HepG2 (cell line): ENCODE results near the gene MVP. TPM values are rescaled to one million over a fixed set of nuclear protein-coding genes. Genes with fewer than 3 reads are reported as not detected.
A peak's percentile ranks its signal among the peaks of the same experiment; 100 is the strongest.

Experiments used
- ATAC-seq: fragments of 200-7000 bp; cut with Tn5 transposase; 3 replicates; pipeline ENCODE4 v1.9.1; 2020; ENCODE audit warnings: mild to moderate bottlenecking, moderate library complexity
- BruUV-seq: library from RNA; stranded (reverse); fragments of 400-500 nt; replicated peaks from 2 replicates; lab custom pipeline; 2021; lab: Mats Ljungman, UMichigan
- CTCF ChIA-PET: fragments of 300-600 bp; formaldehyde crosslinking; extraction: SDS; loops from one replicate; lab custom pipeline; 2021; ENCODE audit warnings: low total read pairs, inconsistent platforms, low intra/inter-chr PET ratio; lab: Yijun Ruan, JAX
- POLR2A ChIA-PET: fragments of 350-600 bp; sonication (Branson Sonifier 250); formaldehyde crosslinking; loops from one replicate; lab custom pipeline; 2020; ENCODE audit warnings: antibody characterized with exemption, inconsistent platforms; lab: Yijun Ruan, JAX
- DNase-seq: peaks from one replicate; pipeline ENCODE4 v3.0.0-alpha.2; 2015; ENCODE audit warnings: low spot score
- FAIRE-seq: peaks from 3 replicates; lab custom pipeline; 2011; peaks lifted over from hg19 to GRCh38; lab: Jason Lieb, UNC
- H2AFZ ChIP-seq: one replicate; pipeline ENCODE4 v1.6.1; 2011; ENCODE audit warnings: low read length, inconsistent platforms
- H3K27ac ChIP-seq: fragments of 300-600 bp; 3 replicates; pipeline ENCODE4 v1.8.0; 2011; ENCODE audit warnings: mixed run types, mild to moderate bottlenecking, mixed read lengths, low read length, inconsistent platforms; ENCODE audit not compliant: insufficient read depth; ENCODE audit errors: extremely low read length
- H3K27me3 ChIP-seq, 2 experiments: fragments of 200-600 bp in 1 of 2; 2 replicates in 1 of 2; 3 replicates in 1 of 2; pipeline versions ENCODE4 v1.6.0 to v1.8.0; 2011; ENCODE audit warnings: low read length in 2 of 2, mild to moderate bottlenecking in 2 of 2, moderate library complexity in 2 of 2, inconsistent platforms in 1 of 2; ENCODE audit not compliant: insufficient read depth in 2 of 2, control insufficient read depth in 1 of 2
- H3K36me3 ChIP-seq, 2 experiments: fragments of 200-600 bp in 1 of 2; replicated peaks in 1 of 2; 2 replicates in 1 of 2; 3 replicates in 1 of 2; pipeline versions ENCODE4 v1.5.1 to v1.8.0; 2011; ENCODE audit warnings: low read length in 2 of 2, inconsistent platforms in 1 of 2; ENCODE audit not compliant: insufficient read depth in 2 of 2, control insufficient read depth in 1 of 2
- H3K4me1 ChIP-seq: 2 replicates; pipeline ENCODE4 v1.5.1; 2012; ENCODE audit warnings: low read length, inconsistent platforms; ENCODE audit not compliant: insufficient read depth
- H3K4me2 ChIP-seq: 2 replicates; pipeline ENCODE4 v1.6.0; 2011; ENCODE audit warnings: low read depth, low read length, inconsistent platforms
- H3K4me3 ChIP-seq, 3 experiments: fragments of 200-600 bp in 1 of 3; sonication (generic), shearing (Covaris generic) in 1 of 3; replicated peaks in 1 of 3; 2 replicates each; pipeline ENCODE4 v1.5.1; 2011 to 2016; ENCODE audit warnings: low read length in 3 of 3, inconsistent platforms in 2 of 3, low read depth in 2 of 3, mild to moderate bottlenecking in 2 of 3, control low read depth in 1 of 3, mixed read lengths in 1 of 3; ENCODE audit not compliant: insufficient read depth in 1 of 3
- H3K79me2 ChIP-seq: one replicate; pipeline ENCODE4 v1.6.1; 2011; ENCODE audit warnings: low read length, inconsistent platforms; ENCODE audit not compliant: insufficient read depth
- H3K9ac ChIP-seq: 2 replicates; pipeline ENCODE4 v1.6.0; 2011; ENCODE audit warnings: mild to moderate bottlenecking, low read depth, low read length, inconsistent platforms; ENCODE audit not compliant: insufficient read depth
- H3K9me3 ChIP-seq: 2 replicates; pipeline ENCODE4 v1.5.1; 2012; ENCODE audit warnings: mild to moderate bottlenecking, low read length
- H4K20me1 ChIP-seq: 2 replicates; pipeline ENCODE4 v1.6.0; 2011; ENCODE audit warnings: inconsistent platforms, mild to moderate bottlenecking, low read length, moderate library complexity; ENCODE audit not compliant: insufficient read depth
- BRD4 ChIP-seq: sonication (generic); formaldehyde crosslinking; IDR thresholded peaks from 2 replicates; pipeline ENCODE4 v1.4.0; 2020; ENCODE audit warnings: missing genetic modification reagents
- FOSL2 ChIP-seq: sonication (generic); formaldehyde crosslinking; IDR thresholded peaks from 2 replicates; pipeline ENCODE4 v1.4.0; 2020; ENCODE audit warnings: missing genetic modification reagents
- HOXA3 ChIP-seq: sonication (generic); formaldehyde crosslinking; IDR thresholded peaks from 2 replicates; pipeline ENCODE4 v1.5.0; 2020; ENCODE audit warnings: missing genetic modification reagents
- KDM2A ChIP-seq: sonication (generic); formaldehyde crosslinking; IDR thresholded peaks from 2 replicates; pipeline ENCODE4 v1.4.0; 2020; ENCODE audit warnings: low read depth, missing genetic modification reagents, borderline replicate concordance
- MTA3 ChIP-seq: sonication (generic); formaldehyde crosslinking; IDR thresholded peaks from 2 replicates; pipeline ENCODE4 v1.4.0; 2020; ENCODE audit warnings: missing genetic modification reagents
- NFE2 ChIP-seq: sonication (generic); formaldehyde crosslinking; IDR thresholded peaks from 2 replicates; pipeline ENCODE4 v1.4.0; 2020; ENCODE audit warnings: missing genetic modification reagents
- SRSF1 ChIP-seq: fragments of 200-400 bp; formaldehyde crosslinking; optimal IDR thresholded peaks from 2 replicates; pipeline ENCODE3; 2017; ENCODE audit warnings: mild to moderate bottlenecking, low read depth, low read length, moderate library complexity
- SRSF4 ChIP-seq: fragments of 200-400 bp; formaldehyde crosslinking; IDR thresholded peaks from one replicate; pipeline ENCODE4 v1.6.1; 2018; ENCODE audit warnings: mild to moderate bottlenecking, low read depth, low read length, moderate library complexity; ENCODE audit not compliant: poor library complexity, severe bottlenecking
- ZFP36 ChIP-seq: fragments of 150-350 bp; IDR thresholded peaks from 2 replicates; pipeline ENCODE4 v1.6.1; 2018; ENCODE audit warnings: borderline replicate concordance, low read length, low read depth; ENCODE audit not compliant: partially characterized antibody
- ZNF331 ChIP-seq: sonication (generic); formaldehyde crosslinking; IDR thresholded peaks from 2 replicates; pipeline ENCODE4 v1.4.0; 2020; ENCODE audit warnings: missing genetic modification reagents
- WGBS: methylation state at CpG from one replicate; pipeline ENCODE4 v1.1.6; 2017; ENCODE audit warnings: low lambda C conversion rate; 5-methylcytosine and 5-hydroxymethylcytosine counted together
- in situ Hi-C: cut with HindIII; loops from 2 replicates; pipeline ENCODE4 v1.10.0; 2017; ENCODE audit warnings: low pct_unique_long_range_greater_than_20kb; ENCODE audit not compliant: extremely low pct_ligation_motif_present
- intact Hi-C: fragments of 100-400 bp; cut with micrococcal nuclease; formaldehyde crosslinking; loops from one replicate; pipeline ENCODE4 v1.10.0; 2022; ENCODE audit not compliant: unreplicated experiment
- polyA plus RNA-seq, 8 experiments: library from polyadenylated mRNA; depleted of rRNA in 3 of 8; stranded (reverse) in 7 of 8; unstranded in 1 of 8; fragments of >200 nt; fragmentation: Illumina TruSeq in 4 of 8; extraction: Trizol in 4 of 8; gene quantifications; 2 replicates each; pipeline versions ENCODE4 v1.2.1 to v1.2.3, GENCODE V29; 2011 to 2016; ENCODE audit warnings: low read depth in 4 of 8, missing spikeins in 1 of 8, mixed read lengths in 1 of 8; ENCODE audit not compliant: insufficient read depth in 1 of 8
- total RNA-seq, 5 experiments: library from RNA; depleted of rRNA; stranded (reverse); fragments of >200 nt; fragmentation: Illumina TruSeq; extraction: Trizol; gene quantifications; 2 replicates each; pipeline ENCODE4 v1.2.3, GENCODE V29; 2016; ENCODE audit warnings: low read depth in 1 of 5
- TF ChIP-seq, protein P1 (sequence below): sonication (generic); formaldehyde crosslinking; IDR thresholded peaks from 2 replicates; pipeline ENCODE4 v1.4.0; 2020; ENCODE audit warnings: missing genetic modification reagents
- TF ChIP-seq, protein P2 (sequence below): sonication (generic); formaldehyde crosslinking; IDR thresholded peaks from 2 replicates; pipeline ENCODE4 v1.5.1; 2020; ENCODE audit warnings: mild to moderate bottlenecking, missing genetic modification reagents, moderate library complexity
- TF ChIP-seq, protein P3 (sequence below): IDR thresholded peaks from 2 replicates; pipeline ENCODE4 v1.6.1; 2016; ENCODE audit warnings: low read depth, control low read depth
- TF ChIP-seq, protein P4 (sequence below): IDR thresholded peaks from 2 replicates; pipeline ENCODE4 v1.6.1; 2016; ENCODE audit warnings: mild to moderate bottlenecking, missing biosample characterization, missing genetic modification reagents

The MVP gene
- total and polyA plus RNA-seq, 2 of the 13 experiments (the other 11 are each of a cell fraction or from before 2014, with no cell fraction given): 22.9 to 43.5 TPM

DNA sequence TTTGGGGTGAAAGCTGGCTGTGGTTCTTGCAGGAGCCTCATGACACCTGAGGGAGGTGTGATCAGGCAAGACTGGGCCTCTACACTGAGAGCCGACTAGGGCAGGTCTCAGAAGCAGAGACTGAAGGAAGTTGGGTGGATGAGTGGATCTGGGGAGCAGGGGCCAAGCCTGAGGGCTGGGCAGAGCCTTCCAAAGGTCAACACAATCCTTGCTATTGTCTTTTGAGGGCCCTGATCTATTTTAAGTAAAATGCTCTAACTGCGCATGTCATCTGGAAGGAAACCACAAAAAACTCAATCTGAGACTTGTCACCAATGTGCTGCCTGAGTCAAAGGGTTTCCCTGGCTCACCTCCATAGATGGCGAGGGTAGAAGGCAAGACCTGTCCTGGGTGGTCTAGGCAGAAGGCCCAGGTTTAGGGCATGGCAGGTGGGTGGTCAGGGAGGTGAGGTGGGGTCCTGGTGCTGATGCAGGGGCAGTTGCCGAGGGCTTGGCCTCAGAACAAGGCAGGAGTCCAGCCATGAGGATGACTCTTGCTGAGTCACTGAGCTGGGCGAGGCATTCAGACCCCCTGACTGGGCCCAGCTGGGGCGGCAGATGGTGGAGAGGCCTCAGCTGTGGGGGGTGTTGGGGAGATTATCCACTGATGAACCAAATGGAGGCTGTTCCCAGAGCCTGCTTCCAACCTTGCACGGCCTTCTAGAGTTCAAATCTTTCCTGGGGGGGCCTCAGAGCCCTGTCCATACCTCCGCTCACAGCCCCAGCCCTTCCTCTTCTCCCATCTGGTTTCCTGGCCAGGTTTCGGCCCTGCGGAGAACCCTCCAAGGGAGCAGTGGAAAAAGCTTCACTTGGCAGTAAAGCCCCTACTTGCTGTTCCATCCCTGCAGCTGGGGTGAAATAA is 5.1 kb downstream of the MVP start:
- Histone ChIP-seq H3K4me2 (peak overlapping the region; percentile 38), H3K9me3 (no peaks in the 10 kb centered on the region), H3K36me3 (no peaks in the 10 kb centered on the region), H3K4me3 (no peak overlapping the region), H3K27me3 (no peaks in the 10 kb centered on the region), H3K4me1 (peaks cover 100% of the 10 kb centered on the region), H4K20me1 (no peaks in the 10 kb centered on the region), H3K27ac (peak overlapping the region; percentile 16), H3K9ac (peak overlapping the region; percentile 14), H3K79me2 (peaks cover 7% of the 10 kb centered on the region), H2AFZ (no peak overlapping the region)
- intact Hi-C loops: loop anchor here (5.0 kb wide), 1 partner anchor 37 kb away; the partner anchor contains the start of gene CDIPT
- WGBS: 82% methylated on average over 10 of the region's 10 CpGs
- no peak for FAIRE-seq
- BruUV-seq: no TSS peak
- ChIA-PET CTCF (no interaction called here), POLR2A (interaction anchor here (1.1 to 6.6 kb wide), 8 partner anchors 6 to 74 kb away, joined by 3 to 145 read pairs (median 9); partner anchors contain the start of genes CDIPT, MAZ, MVP and PAGR1)
- ATAC-seq: peak; percentile 2; the same call in 2 of the 3 replicates
- DNase-seq: no peak
- in situ Hi-C loops: no loop called here
- TF ChIP-seq, protein P1, sequence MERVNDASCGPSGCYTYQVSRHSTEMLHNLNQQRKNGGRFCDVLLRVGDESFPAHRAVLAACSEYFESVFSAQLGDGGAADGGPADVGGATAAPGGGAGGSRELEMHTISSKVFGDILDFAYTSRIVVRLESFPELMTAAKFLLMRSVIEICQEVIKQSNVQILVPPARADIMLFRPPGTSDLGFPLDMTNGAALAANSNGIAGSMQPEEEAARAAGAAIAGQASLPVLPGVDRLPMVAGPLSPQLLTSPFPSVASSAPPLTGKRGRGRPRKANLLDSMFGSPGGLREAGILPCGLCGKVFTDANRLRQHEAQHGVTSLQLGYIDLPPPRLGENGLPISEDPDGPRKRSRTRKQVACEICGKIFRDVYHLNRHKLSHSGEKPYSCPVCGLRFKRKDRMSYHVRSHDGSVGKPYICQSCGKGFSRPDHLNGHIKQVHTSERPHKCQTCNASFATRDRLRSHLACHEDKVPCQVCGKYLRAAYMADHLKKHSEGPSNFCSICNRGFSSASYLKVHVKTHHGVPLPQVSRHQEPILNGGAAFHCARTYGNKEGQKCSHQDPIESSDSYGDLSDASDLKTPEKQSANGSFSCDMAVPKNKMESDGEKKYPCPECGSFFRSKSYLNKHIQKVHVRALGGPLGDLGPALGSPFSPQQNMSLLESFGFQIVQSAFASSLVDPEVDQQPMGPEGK: peak; percentile 57
- peak; percentile 22; the same call in 1 of the 2 replicates for TF ChIP-seq HOXA3 (CRISPR knock-in tag)
- TF ChIP-seq SRSF4: no peak
- TF ChIP-seq, protein P2, sequence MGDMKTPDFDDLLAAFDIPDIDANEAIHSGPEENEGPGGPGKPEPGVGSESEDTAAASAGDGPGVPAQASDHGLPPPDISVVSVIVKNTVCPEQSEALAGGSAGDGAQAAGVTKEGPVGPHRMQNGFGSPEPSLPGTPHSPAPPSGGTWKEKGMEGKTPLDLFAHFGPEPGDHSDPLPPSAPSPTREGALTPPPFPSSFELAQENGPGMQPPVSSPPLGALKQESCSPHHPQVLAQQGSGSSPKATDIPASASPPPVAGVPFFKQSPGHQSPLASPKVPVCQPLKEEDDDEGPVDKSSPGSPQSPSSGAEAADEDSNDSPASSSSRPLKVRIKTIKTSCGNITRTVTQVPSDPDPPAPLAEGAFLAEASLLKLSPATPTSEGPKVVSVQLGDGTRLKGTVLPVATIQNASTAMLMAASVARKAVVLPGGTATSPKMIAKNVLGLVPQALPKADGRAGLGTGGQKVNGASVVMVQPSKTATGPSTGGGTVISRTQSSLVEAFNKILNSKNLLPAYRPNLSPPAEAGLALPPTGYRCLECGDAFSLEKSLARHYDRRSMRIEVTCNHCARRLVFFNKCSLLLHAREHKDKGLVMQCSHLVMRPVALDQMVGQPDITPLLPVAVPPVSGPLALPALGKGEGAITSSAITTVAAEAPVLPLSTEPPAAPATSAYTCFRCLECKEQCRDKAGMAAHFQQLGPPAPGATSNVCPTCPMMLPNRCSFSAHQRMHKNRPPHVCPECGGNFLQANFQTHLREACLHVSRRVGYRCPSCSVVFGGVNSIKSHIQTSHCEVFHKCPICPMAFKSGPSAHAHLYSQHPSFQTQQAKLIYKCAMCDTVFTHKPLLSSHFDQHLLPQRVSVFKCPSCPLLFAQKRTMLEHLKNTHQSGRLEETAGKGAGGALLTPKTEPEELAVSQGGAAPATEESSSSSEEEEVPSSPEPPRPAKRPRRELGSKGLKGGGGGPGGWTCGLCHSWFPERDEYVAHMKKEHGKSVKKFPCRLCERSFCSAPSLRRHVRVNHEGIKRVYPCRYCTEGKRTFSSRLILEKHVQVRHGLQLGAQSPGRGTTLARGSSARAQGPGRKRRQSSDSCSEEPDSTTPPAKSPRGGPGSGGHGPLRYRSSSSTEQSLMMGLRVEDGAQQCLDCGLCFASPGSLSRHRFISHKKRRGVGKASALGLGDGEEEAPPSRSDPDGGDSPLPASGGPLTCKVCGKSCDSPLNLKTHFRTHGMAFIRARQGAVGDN (CRISPR knock-in tag): peak; percentile 59
- peak; percentile 70; the same call in 1 of the 2 replicates for TF ChIP-seq NFE2 (CRISPR knock-in tag)
- TF ChIP-seq, protein P3, sequence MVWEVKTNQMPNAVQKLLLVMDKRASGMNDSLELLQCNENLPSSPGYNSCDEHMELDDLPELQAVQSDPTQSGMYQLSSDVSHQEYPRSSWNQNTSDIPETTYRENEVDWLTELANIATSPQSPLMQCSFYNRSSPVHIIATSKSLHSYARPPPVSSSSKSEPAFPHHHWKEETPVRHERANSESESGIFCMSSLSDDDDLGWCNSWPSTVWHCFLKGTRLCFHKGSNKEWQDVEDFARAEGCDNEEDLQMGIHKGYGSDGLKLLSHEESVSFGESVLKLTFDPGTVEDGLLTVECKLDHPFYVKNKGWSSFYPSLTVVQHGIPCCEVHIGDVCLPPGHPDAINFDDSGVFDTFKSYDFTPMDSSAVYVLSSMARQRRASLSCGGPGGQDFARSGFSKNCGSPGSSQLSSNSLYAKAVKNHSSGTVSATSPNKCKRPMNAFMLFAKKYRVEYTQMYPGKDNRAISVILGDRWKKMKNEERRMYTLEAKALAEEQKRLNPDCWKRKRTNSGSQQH: 0 out of 2 replicates have a peak, but pooled peaks have one; percentile 9
- no peak for TF ChIP-seq MTA3
- TF ChIP-seq ZFP36: no peak
- TF ChIP-seq, protein P4, sequence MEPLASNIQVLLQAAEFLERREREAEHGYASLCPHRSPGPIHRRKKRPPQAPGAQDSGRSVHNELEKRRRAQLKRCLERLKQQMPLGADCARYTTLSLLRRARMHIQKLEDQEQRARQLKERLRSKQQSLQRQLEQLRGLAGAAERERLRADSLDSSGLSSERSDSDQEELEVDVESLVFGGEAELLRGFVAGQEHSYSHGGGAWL (CRISPR knock-in tag): 0 out of 2 replicates have a peak, but pooled peaks have one; percentile 53
- no peak for TF ChIP-seq SRSF1
- peak; percentile 21; the same call in 1 of the 2 replicates for TF ChIP-seq ZNF331 (CRISPR knock-in tag)
- peak; percentile 14; the same call in 1 of the 2 replicates for TF ChIP-seq KDM2A
- TF ChIP-seq BRD4: 0 out of 2 replicates have a peak, but pooled peaks have one; percentile 43
- peak; percentile 68 for TF ChIP-seq FOSL2 (CRISPR knock-in tag)
